Endothelial cell of umbilical vein (primary cell): ENCODE measurements around the gene PDE3A. TPM values are rescaled to one million over a fixed set of nuclear protein-coding genes. Genes with fewer than 3 reads are reported as not detected.
A peak's percentile ranks its signal among the peaks of the same experiment; 100 is the strongest.

Experiments
- BruUV-seq: library from RNA; stranded (reverse); fragments of 400-500 nt; replicated peaks from 2 replicates; lab custom pipeline; 2021; lab: Mats Ljungman, UMichigan
- CTCF ChIA-PET: fragments of 300-600, 350-600 bp; sonication (Branson Sonifier 250); formaldehyde crosslinking; loops from one replicate; lab custom pipeline; 2021; ENCODE audit warnings: antibody characterized with exemption, inconsistent platforms; lab: Charles Lee
- POLR2A ChIA-PET: fragments of 300-600, 350-600 bp; sonication (Branson Sonifier 250); formaldehyde crosslinking; loops from one replicate; lab custom pipeline; 2021; ENCODE audit warnings: antibody characterized with exemption, inconsistent platforms; lab: Charles Lee
- DNase-seq: peaks from one replicate; pipeline ENCODE4 v3.0.0-alpha.2; 2011; ENCODE audit warnings: low read depth, low spot score
- FAIRE-seq: peaks from 2 replicates; lab custom pipeline; 2011; peaks lifted over from hg19 to GRCh38; lab: Jason Lieb, UNC
- H2AFZ ChIP-seq: 2 replicates; pipeline ENCODE4 v1.6.0; 2012; ENCODE audit warnings: low read depth, low read length, control low read depth, inconsistent platforms
- H3K27ac ChIP-seq: 2 replicates; pipeline ENCODE4 v1.5.1; 2011; ENCODE audit warnings: low read depth, mild to moderate bottlenecking, control low read depth, low read length, moderate library complexity; ENCODE audit not compliant: insufficient read depth
- H3K27me3 ChIP-seq, 2 experiments: 2 replicates each; pipeline versions ENCODE4 v1.6.0 to v1.6.1; 2011; ENCODE audit warnings: low read length in 2 of 2, mixed read lengths in 1 of 2; ENCODE audit not compliant: control insufficient read depth in 2 of 2, insufficient read depth in 2 of 2
- H3K36me3 ChIP-seq, 2 experiments: 2 replicates in 1 of 2; 3 replicates in 1 of 2; pipeline ENCODE4 v1.5.1; 2011; ENCODE audit warnings: low read length in 2 of 2, mild to moderate bottlenecking in 1 of 2, moderate library complexity in 1 of 2; ENCODE audit not compliant: control insufficient read depth in 2 of 2, insufficient read depth in 2 of 2; ENCODE audit errors: extremely low read depth in 1 of 2
- H3K4me1 ChIP-seq: 3 replicates; pipeline ENCODE4 v1.5.1; 2011; ENCODE audit warnings: mild to moderate bottlenecking, low read length; ENCODE audit not compliant: control insufficient read depth, insufficient read depth; ENCODE audit errors: extremely low read depth
- H3K4me2 ChIP-seq: 2 replicates; pipeline ENCODE4 v1.6.1; 2011; ENCODE audit warnings: low read length, control low read depth, mixed read lengths; ENCODE audit not compliant: insufficient read depth
- H3K4me3 ChIP-seq, 3 experiments: fragments of 200-600 bp in 1 of 3; sonication (generic), shearing (Covaris generic) in 1 of 3; replicated peaks in 1 of 3; 2 replicates each; pipeline ENCODE4 v1.5.1; 2011 to 2016; ENCODE audit warnings: control low read depth in 3 of 3, low read length in 3 of 3, mild to moderate bottlenecking in 2 of 3, inconsistent platforms in 1 of 3, low read depth in 1 of 3, moderate library complexity in 1 of 3; ENCODE audit not compliant: insufficient read depth in 1 of 3
- H3K79me2 ChIP-seq: 2 replicates; pipeline ENCODE4 v1.6.0; 2012; ENCODE audit warnings: low read length, inconsistent platforms; ENCODE audit not compliant: control insufficient read depth, insufficient read depth
- H3K9ac ChIP-seq: replicated peaks from 2 replicates; pipeline ENCODE3; 2011; ENCODE audit warnings: low read length, control low read depth; ENCODE audit not compliant: insufficient read depth; ENCODE audit errors: extremely low read depth
- H3K9me1 ChIP-seq: replicated peaks from 3 replicates; pipeline ENCODE4 v1.6.0; 2011; ENCODE audit warnings: mild to moderate bottlenecking, low read length; ENCODE audit not compliant: control insufficient read depth, insufficient read depth; ENCODE audit errors: extremely low read depth
- H3K9me3 ChIP-seq: replicated peaks from 2 replicates; pipeline ENCODE4 v1.5.1; 2012; ENCODE audit warnings: low read length, inconsistent platforms; ENCODE audit not compliant: control insufficient read depth, insufficient read depth
- H4K20me1 ChIP-seq: replicated peaks from 2 replicates; pipeline ENCODE3; 2011; ENCODE audit warnings: mild to moderate bottlenecking, low read length; ENCODE audit not compliant: control insufficient read depth, insufficient read depth; ENCODE audit errors: extremely low read depth
- FOS ChIP-seq: IDR thresholded peaks from 2 replicates; pipeline ENCODE4 v1.6.1; 2011; ENCODE audit warnings: mild to moderate bottlenecking, low read length, moderate library complexity, borderline replicate concordance; ENCODE audit not compliant: insufficient read depth
- GATA2 ChIP-seq: IDR thresholded peaks from 2 replicates; pipeline ENCODE4 v1.7.0; 2011; ENCODE audit warnings: low read depth, mild to moderate bottlenecking, moderate library complexity, mixed read lengths, low read length; ENCODE audit not compliant: insufficient read length, insufficient read depth
- JUN ChIP-seq: IDR thresholded peaks from 2 replicates; pipeline ENCODE4 v1.6.1; 2011; ENCODE audit warnings: borderline replicate concordance, low read depth; ENCODE audit not compliant: insufficient read length, insufficient read depth
- MYC ChIP-seq: IDR thresholded peaks from one replicate; pipeline ENCODE4 v1.6.1; 2011; ENCODE audit warnings: mild to moderate bottlenecking, low read depth, low read length
- POLR2A ChIP-seq: IDR thresholded peaks from 2 replicates; pipeline ENCODE4 v1.6.1; 2012; ENCODE audit warnings: low read depth, mild to moderate bottlenecking, control low read depth, low read length
- POLR2AphosphoS5 ChIP-seq: IDR thresholded peaks from 2 replicates; pipeline ENCODE4 v1.6.1; 2012; ENCODE audit warnings: low read depth, mild to moderate bottlenecking, control low read depth, low read length, moderate library complexity; ENCODE audit not compliant: insufficient read depth
- dilution Hi-C: fragments of 300-500 bp; cut with MboI; formaldehyde crosslinking; loops from one replicate; pipeline ENCODE4 v1.15.0; 2019; ENCODE audit warnings: low sequenced_read_pairs; ENCODE audit not compliant: extremely low pct_ligation_motif_present
- intact Hi-C: fragments of 100-400 bp; cut with micrococcal nuclease; formaldehyde crosslinking; loops from one replicate; pipeline ENCODE4 v1.10.0; 2022
- polyA plus RNA-seq, 4 experiments: library from polyadenylated mRNA; depleted of rRNA in 3 of 4; stranded (reverse) in 3 of 4; unstranded in 1 of 4; fragments of >200 nt; gene quantifications; 2 replicates each; pipeline versions ENCODE4 v1.2.1 to v1.2.3, GENCODE V29; 2011 to 2012; ENCODE audit warnings: missing spikeins in 1 of 4
- total RNA-seq: library from RNA; stranded (reverse); gene quantifications from 2 replicates; pipeline ENCODE4 v1.2.3, GENCODE V29; 2021
- TF ChIP-seq, protein P1 (sequence below), 2 donors: IDR thresholded peaks; 1 replicate in 1 of 2; 2 replicates in 1 of 2; pipeline ENCODE4 v1.5.1; 2011; ENCODE audit warnings: low read length in 2 of 2, mild to moderate bottlenecking in 2 of 2, moderate library complexity in 2 of 2, control low read depth in 1 of 2, inconsistent platforms in 1 of 2, low read depth in 1 of 2; ENCODE audit not compliant: insufficient read depth in 1 of 2; ENCODE audit errors: extremely low read depth in 1 of 2

Gene PDE3A
- total and polyA plus RNA-seq, 2 donors (not counting 3 experiments of a cell fraction or from before 2014, with no cell fraction given), result 14.0 to 27.4 TPM

DNA sequence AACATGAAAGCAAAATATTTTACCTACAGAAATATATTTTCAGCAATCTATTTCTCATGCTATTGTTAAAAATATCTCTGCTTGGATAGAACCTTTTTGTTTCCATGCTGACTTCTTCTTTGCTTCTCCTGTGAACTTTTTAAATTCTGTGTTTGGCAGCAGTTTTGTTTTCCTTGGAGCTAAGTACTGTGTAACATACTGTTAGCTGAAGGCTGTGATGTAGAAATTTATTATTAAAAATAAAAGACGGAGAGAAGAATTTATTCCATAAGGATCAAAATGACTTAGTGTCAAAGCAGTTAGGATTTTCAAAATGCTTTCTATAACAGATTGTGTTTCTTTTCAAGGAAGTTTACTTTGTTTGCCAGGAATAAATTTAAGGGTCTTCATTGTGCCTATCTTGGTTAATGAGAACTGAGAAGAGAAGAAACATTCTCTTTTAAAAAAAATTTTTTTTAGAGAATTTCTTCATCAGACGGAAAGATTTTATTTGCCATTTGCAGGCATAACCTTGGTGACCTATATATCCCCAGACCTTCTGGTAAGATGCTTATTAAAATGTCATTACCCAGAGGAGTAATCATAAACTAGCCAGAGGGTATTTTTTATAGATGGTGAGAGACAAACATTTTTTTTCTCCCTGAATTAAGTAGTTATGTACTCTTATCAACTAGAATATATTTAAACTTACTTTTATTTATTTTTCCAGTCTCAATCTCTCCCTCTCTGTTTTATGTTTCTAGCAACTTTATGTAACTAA is 179.7 kb downstream of the PDE3A start:
- intact Hi-C loops, result loop anchor here (5.0 to 10.0 kb wide), 2 partner anchors 163 to 631 kb away; no protein-coding TSS in a partner anchor
- Histone ChIP-seq H3K4me3 (no peak overlapping the region), H3K4me1 (peaks cover 9% of the 10 kb centered on the region), H3K36me3 (no peaks in the 10 kb centered on the region), H3K79me2 (peaks cover 6% of the 10 kb centered on the region), H4K20me1 (no peaks in the 10 kb centered on the region), H3K9ac (peak overlapping the region; percentile 9), H3K27me3 (no peaks in the 10 kb centered on the region), H3K4me2 (peak overlapping the region; percentile 70), H3K9me1 (no peaks in the 10 kb centered on the region), H3K27ac (no peak overlapping the region), H2AFZ (no peak overlapping the region), H3K9me3 (no peaks in the 10 kb centered on the region)
- no peak for TF ChIP-seq FOS
- TF ChIP-seq MYC, result no peak
- TF ChIP-seq, protein P1, sequence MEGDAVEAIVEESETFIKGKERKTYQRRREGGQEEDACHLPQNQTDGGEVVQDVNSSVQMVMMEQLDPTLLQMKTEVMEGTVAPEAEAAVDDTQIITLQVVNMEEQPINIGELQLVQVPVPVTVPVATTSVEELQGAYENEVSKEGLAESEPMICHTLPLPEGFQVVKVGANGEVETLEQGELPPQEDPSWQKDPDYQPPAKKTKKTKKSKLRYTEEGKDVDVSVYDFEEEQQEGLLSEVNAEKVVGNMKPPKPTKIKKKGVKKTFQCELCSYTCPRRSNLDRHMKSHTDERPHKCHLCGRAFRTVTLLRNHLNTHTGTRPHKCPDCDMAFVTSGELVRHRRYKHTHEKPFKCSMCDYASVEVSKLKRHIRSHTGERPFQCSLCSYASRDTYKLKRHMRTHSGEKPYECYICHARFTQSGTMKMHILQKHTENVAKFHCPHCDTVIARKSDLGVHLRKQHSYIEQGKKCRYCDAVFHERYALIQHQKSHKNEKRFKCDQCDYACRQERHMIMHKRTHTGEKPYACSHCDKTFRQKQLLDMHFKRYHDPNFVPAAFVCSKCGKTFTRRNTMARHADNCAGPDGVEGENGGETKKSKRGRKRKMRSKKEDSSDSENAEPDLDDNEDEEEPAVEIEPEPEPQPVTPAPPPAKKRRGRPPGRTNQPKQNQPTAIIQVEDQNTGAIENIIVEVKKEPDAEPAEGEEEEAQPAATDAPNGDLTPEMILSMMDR (IDR thresholded peaks at IDR 0.05; ENCODE audit: extremely low read depth in 1 of 2, insufficient read depth in 1 of 2, low read depth in 1 of 2, low read length in 2 of 2), result no peak
- no peak for TF ChIP-seq POLR2AphosphoS5
- TF ChIP-seq GATA2, result no peak
- no peak for TF ChIP-seq JUN
- TF ChIP-seq POLR2A, result no peak
- dilution Hi-C loops, result no loop called here
- ChIA-PET CTCF (interaction anchor here (0.7 to 4.8 kb wide), 20 partner anchors 11 to 808 kb away, joined by 3 to 70 read pairs (median 6); partner anchors contain the start of gene PDE3A), POLR2A (no interaction called here)
- BruUV-seq, result no TSS peak
- FAIRE-seq, result no peak
- peak; percentile 79 for DNase-seq
